Adrenal gland (tissue), 12 donors: ENCODE results near the gene SLC5A9. TPM values are rescaled to one million over a fixed set of nuclear protein-coding genes. Genes with fewer than 3 reads are reported as not detected.

Experiments
- polyA plus RNA-seq, 3 donors: library from polyadenylated mRNA; stranded (reverse); fragments of 200-250 nt in 2 of 3; fragments of 350-450 nt in 1 of 3; fragmentation: Illumina TruSeq in 1 of 3; extraction: RNeasy Lipid Tissue Mini Kit (QIAGEN cat#74804) in 1 of 3; gene quantifications; one replicate each; pipeline ENCODE4 v1.2.3, GENCODE V29; 2013 to 2014
- total RNA-seq, 9 donors: library from RNA; depleted of rRNA in 4 of 9; stranded (reverse); fragments of >200 nt in 4 of 9; fragments of 120-200 nt in 1 of 9; fragmentation: NEBNext Ultra II Directional in 1 of 9; extraction: Animal tissue kit (Norgen Biotek cat#: 25700) in 1 of 9; gene quantifications; one replicate each; pipeline versions ENCODE4 v1.1.0 to v1.2.4, GENCODE V29; 2013 to 2023
- donor health status: healthy with polysubstance abuse.
- donor health status: Bipolar disorder and iron deficiency.
- donor health status: DM: yes; HTN: yes; CAD: no.
- donor health status: DM: no; HTN: no; CAD: no.
- donor health status: DM: no; HTN: no; CAD: no.
- donor health status: DM: yes; HTN: yes; CAD: no.

The SLC5A9 gene
- total and polyA plus RNA-seq, 12 donors: 0.11 to 0.83 (median 0.22) TPM; not detected in 3

Other genes starting within 250 kb of the SLC5A9 start
- 1 to 10 TPM in 3 of 9 donors, under 1 TPM in 6; 0.33 to 3.3 (median 0.85) TPM for gene TRABD2B, start 225.3 kb upstream of the SLC5A9 start, total RNA-seq
- under 1 TPM; 0.35 to 0.84 (median 0.72) TPM for gene TRABD2B, start 225.3 kb upstream of the SLC5A9 start, polyA plus RNA-seq
- gene SPATA6, start 249.5 kb downstream of the SLC5A9 start, total RNA-seq: 10 to 100 TPM; 12.2 to 54.3 (median 27.8) TPM
- 10 to 100 TPM in 1 of 3 donors, 1 to 10 TPM in 2; 7.3 to 12.0 (median 8.9) TPM for gene SPATA6, start 249.5 kb downstream of the SLC5A9 start, polyA plus RNA-seq